Lower lobe of right lung (tissue), 2 donors: ENCODE results near the gene MCM8. TPM values are rescaled to one million over a fixed set of nuclear protein-coding genes. Genes with fewer than 3 reads are reported as not detected.

ENCODE experiments used
- ATAC-seq, 2 donors: fragments of 200-7000 bp; cut with Tn5 transposase; one replicate each; pipeline ENCODE4 v1.9.1; 2020 to 2022; ENCODE audit warnings: mild to moderate bottlenecking in 2 of 2, moderate library complexity in 2 of 2
- DNase-seq: peaks from one replicate; pipeline ENCODE4 v3.0.0-alpha.2; 2020
- H3K27ac ChIP-seq: fragments of 200-600 bp; one replicate; pipeline ENCODE4 v1.8.0; 2022
- H3K27me3 ChIP-seq: fragments of 200-600 bp; one replicate; pipeline ENCODE4 v1.8.0; 2022; ENCODE audit warnings: low read depth
- H3K36me3 ChIP-seq: fragments of 200-600 bp; one replicate; pipeline ENCODE4 v1.8.0; 2022; ENCODE audit warnings: mild to moderate bottlenecking
- H3K4me1 ChIP-seq: fragments of 200-600 bp; one replicate; pipeline ENCODE4 v1.8.0; 2022
- H3K4me3 ChIP-seq: fragments of 200-600 bp; one replicate; pipeline ENCODE4 v1.8.0; 2022; ENCODE audit warnings: mild to moderate bottlenecking
- H3K9me3 ChIP-seq: fragments of 200-600 bp; one replicate; pipeline ENCODE4 v1.8.0; 2022
- intact Hi-C: fragments of 100-400 bp; cut with DNase I; formaldehyde crosslinking; loops from one replicate; pipeline ENCODE4 v1.11.0; 2022
- total RNA-seq: library from RNA; stranded (reverse); fragmentation: NEBNext Ultra II Directional; extraction: Animal tissue kit (Norgen Biotek cat#: 25700); gene quantifications from one replicate; pipeline ENCODE4 v1.2.1, GENCODE V29; 2021
- TF ChIP-seq, protein P1 (sequence below): fragments of 200-600 bp; IDR thresholded peaks from one replicate; pipeline ENCODE4 v1.8.0; 2022; ENCODE audit warnings: antibody characterized with exemption, mild to moderate bottlenecking
- donor health status: DM: no; HTN: yes; CAD: no; lungs with severe emphysema.

The MCM8 gene
- total RNA-seq, 1 donor from 2014 or later = 6.0 TPM

GRCh38 chr20:5947276-5947675 is 3.2 kb upstream of the MCM8 start:
- Histone ChIP-seq H3K27ac (no peak overlapping the region), H3K4me1 (peaks cover 31% of the 10 kb centered on the region), H3K27me3 (no peaks in the 10 kb centered on the region), H3K36me3 (peaks cover 53% of the 10 kb centered on the region), H3K9me3 (no peaks in the 10 kb centered on the region), H3K4me3 (no peak overlapping the region)
- intact Hi-C loops = no loop called here
- DNase-seq (peak; percentile 78), ATAC-seq (peak; percentile 25 to 50)
- TF ChIP-seq, protein P1, sequence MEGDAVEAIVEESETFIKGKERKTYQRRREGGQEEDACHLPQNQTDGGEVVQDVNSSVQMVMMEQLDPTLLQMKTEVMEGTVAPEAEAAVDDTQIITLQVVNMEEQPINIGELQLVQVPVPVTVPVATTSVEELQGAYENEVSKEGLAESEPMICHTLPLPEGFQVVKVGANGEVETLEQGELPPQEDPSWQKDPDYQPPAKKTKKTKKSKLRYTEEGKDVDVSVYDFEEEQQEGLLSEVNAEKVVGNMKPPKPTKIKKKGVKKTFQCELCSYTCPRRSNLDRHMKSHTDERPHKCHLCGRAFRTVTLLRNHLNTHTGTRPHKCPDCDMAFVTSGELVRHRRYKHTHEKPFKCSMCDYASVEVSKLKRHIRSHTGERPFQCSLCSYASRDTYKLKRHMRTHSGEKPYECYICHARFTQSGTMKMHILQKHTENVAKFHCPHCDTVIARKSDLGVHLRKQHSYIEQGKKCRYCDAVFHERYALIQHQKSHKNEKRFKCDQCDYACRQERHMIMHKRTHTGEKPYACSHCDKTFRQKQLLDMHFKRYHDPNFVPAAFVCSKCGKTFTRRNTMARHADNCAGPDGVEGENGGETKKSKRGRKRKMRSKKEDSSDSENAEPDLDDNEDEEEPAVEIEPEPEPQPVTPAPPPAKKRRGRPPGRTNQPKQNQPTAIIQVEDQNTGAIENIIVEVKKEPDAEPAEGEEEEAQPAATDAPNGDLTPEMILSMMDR = no peak

DNA sequence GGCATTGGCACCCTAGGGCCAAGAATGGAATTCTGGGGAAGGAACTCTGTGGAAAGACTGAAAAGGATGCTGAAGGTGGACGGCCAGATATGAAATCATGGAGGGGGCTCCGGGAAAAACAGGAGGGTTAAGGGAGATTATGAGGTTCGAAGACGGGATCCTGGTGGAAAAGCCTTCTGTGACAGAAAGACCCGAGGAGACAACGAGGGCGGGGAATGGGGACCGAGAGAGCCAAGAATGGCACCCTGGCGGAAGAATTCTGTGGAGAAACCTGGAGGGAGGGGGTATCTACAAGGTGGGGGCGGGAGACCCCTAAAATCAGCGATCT is 545 bp upstream of the MCM8 start:
- TF ChIP-seq, protein P1 = no peak
- intact Hi-C loops = no loop called here

DNA sequence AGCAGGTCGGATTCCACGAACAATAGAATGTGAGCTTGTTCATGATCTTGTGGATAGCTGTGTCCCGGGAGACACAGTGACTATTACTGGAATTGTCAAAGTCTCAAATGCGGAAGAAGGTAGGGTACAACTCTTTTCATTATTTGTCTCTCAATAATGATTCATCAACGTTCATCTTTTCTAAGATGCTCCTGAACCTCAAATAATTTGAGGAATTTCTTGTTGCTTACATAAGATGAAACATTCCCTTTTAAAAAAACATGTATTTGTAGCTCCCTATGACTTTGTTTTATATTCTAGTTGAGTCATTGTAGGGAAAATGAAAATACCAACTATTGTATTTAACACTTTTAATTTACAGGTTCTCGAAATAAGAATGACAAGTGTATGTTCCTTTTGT is 17.0 kb downstream of the MCM8 start:
- Histone ChIP-seq H3K27ac (no peak overlapping the region), H3K4me3 (no peak overlapping the region), H3K9me3 (no peaks in the 10 kb centered on the region), H3K36me3 (peaks cover 27% of the 10 kb centered on the region), H3K4me1 (no peaks in the 10 kb centered on the region), H3K27me3 (no peaks in the 10 kb centered on the region)
- ATAC-seq (no peak), DNase-seq (no peak)
- intact Hi-C loops = no loop called here
- TF ChIP-seq, protein P1 = no peak

More for the DNA sequence above, 545 bp upstream of the MCM8 start:
- no peaks in the 10 kb centered on the region for H3K9me3 ChIP-seq
- H3K27ac ChIP-seq = peak overlapping the region; percentile 79
- H3K36me3 ChIP-seq = peaks cover 45% of the 10 kb centered on the region
- H3K4me1 ChIP-seq = peaks cover 31% of the 10 kb centered on the region
- H3K27me3 ChIP-seq = no peaks in the 10 kb centered on the region
- no peak for ATAC-seq
- H3K4me3 ChIP-seq = peak overlapping the region; percentile 92
- DNase-seq = no peak

DNA sequence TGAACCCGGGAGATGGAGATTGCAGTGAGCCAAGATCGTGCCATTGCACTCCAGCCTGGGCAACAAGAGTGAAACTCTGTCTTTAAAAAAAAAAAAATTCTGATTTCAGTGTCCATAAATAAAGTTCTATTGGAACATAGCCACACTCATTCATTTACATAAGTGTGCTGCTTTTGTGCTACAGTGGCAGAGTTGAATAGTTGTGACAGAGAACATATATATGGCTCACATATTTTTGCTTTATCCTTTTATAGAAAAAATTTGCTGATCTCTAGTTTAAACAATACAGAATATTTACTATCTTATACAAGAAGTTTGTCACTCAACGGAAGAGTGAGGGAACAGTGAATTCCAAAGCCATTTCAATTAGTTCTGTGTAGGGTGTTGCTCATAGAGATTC is 18.0 kb downstream of the MCM8 start:
- peaks cover 27% of the 10 kb centered on the region for H3K36me3 ChIP-seq
- H3K27me3 ChIP-seq = no peaks in the 10 kb centered on the region
- ATAC-seq (no peak), DNase-seq (no peak)
- no peaks in the 10 kb centered on the region for H3K4me1 ChIP-seq
- no peak overlapping the region for H3K4me3 ChIP-seq
- no peak overlapping the region for H3K27ac ChIP-seq
- intact Hi-C loops = no loop called here
- no peaks in the 10 kb centered on the region for H3K9me3 ChIP-seq
- TF ChIP-seq, protein P1 = no peak

GRCh38 chr20:5969348-5969935 is 19.0 kb downstream of the MCM8 start:
- intact Hi-C loops = no loop called here
- no peak for ATAC-seq
- Histone ChIP-seq H3K4me1 (no peaks in the 10 kb centered on the region), H3K27ac (no peak overlapping the region), H3K9me3 (no peaks in the 10 kb centered on the region), H3K4me3 (no peak overlapping the region), H3K27me3 (no peaks in the 10 kb centered on the region), H3K36me3 (peaks cover 24% of the 10 kb centered on the region)
- DNase-seq = no peak
- TF ChIP-seq, protein P1 = no peak
